HG03060 (cell line): Measurements from ENCODE around the gene DGCR2.

Experiments
- ATAC-seq: cut with Tn5 transposase; IDR thresholded peaks from one replicate; pipeline ENCODE4 v1.9.1; 2021; ENCODE audit warnings: low read depth, moderate number of reproducible peaks; ENCODE audit not compliant: unreplicated experiment

Gene DGCR2

GRCh38 chr22:19146215-19146968 lies 24.2 kb upstream of the DGCR2 start:
- no peak for ATAC-seq

GRCh38 chr22:19143967-19144400 lies 21.8 kb upstream of the DGCR2 start:
- no peak for ATAC-seq

- ATAC-seq = no peak
Observed at GRCh38 chr22:19143212-19143611, 21.0 kb upstream of the DGCR2 start.

- no peak for ATAC-seq
Observed at GRCh38 chr22:19142394-19142793, 20.2 kb upstream of the DGCR2 start.

- no peak for ATAC-seq
Observed at GRCh38 chr22:19139974-19140373, 17.8 kb upstream of the DGCR2 start.

- ATAC-seq = no peak
Observed at GRCh38 chr22:19139001-19139356, 16.8 kb upstream of the DGCR2 start.

- ATAC-seq = no peak
Observed at GRCh38 chr22:19138217-19139000, 16.2 kb upstream of the DGCR2 start.

- ATAC-seq = no peak
Observed at GRCh38 chr22:19137384-19138216, 15.4 kb upstream of the DGCR2 start.

- no peak for ATAC-seq
Observed at GRCh38 chr22:19136915-19137314, 14.7 kb upstream of the DGCR2 start.

GRCh38 chr22:19134874-19135273 lies 12.7 kb upstream of the DGCR2 start:
- ATAC-seq = no peak

GRCh38 chr22:19134176-19134831 lies 12.1 kb upstream of the DGCR2 start:
- no peak for ATAC-seq

- ATAC-seq = no peak
Observed at GRCh38 chr22:19133561-19133960, 11.3 kb upstream of the DGCR2 start.

- no peak for ATAC-seq
Observed at GRCh38 chr22:19132693-19133400, 10.6 kb upstream of the DGCR2 start.

- no peak for ATAC-seq
Observed at GRCh38 chr22:19132153-19132552, 9.9 kb upstream of the DGCR2 start.

GRCh38 chr22:19131685-19132015 lies 9.4 kb upstream of the DGCR2 start:
- no peak for ATAC-seq

- no peak for ATAC-seq
Observed at GRCh38 chr22:19130959-19131684, 8.9 kb upstream of the DGCR2 start, which contains the start of gene TSSK2. Gene TSSK2, plus strand, starts transcription at chr22:19131308. Its CDS starts 92 bp downstream, at chr22:19131400.

- no peak for ATAC-seq
Observed at GRCh38 chr22:19129871-19130270, 7.7 kb upstream of the DGCR2 start.

- ATAC-seq = no peak
Observed at GRCh38 chr22:19128946-19129727, 6.9 kb upstream of the DGCR2 start.

GRCh38 chr22:19128009-19128401 lies 5.8 kb upstream of the DGCR2 start:
- no peak for ATAC-seq
